Activated T-cell treated with anti-CD3 and anti-CD28 coated beads, Interleukin-2, amount 50 U/mL, for 48 hours (primary cell): ENCODE measurements around the gene C1orf146.
"Not testable (repeated sequence)": the region's sequence is repeated elsewhere in the genome, so short reads cannot be mapped to it uniquely, and the experiment has no call there.

ENCODE experiments used
- DNase-seq, 2 experiments: peaks; one replicate each; pipeline ENCODE4 v3.0.0-alpha.2; 2020

Gene C1orf146

GRCh38 chr1:92276082-92276481 is 58.4 kb downstream of the C1orf146 start:
- no peak for DNase-seq

- no peak for DNase-seq
Observed at GRCh38 chr1:92277105-92277723, 59.5 kb downstream of the C1orf146 start.

- not testable (repeated sequence) for DNase-seq
Observed at GRCh38 chr1:92279781-92280180, 62.1 kb downstream of the C1orf146 start.

DNA sequence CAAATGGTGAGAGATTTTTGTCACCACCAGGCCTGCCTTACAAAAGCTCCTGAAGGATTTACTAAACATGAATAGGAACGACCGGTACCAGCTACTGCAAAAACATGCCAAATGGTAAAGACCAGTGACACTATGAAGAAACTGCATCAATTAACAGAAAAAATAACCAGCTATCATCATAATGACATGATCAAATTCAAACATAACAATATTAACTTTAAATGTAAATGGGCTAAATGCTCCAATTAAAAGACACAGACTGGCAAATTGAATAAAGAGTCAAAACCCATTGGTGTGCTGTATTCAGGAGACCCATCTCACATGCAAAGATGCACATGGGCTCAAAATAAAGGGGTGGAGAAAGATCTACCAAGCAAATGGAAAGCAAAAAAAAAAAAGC is 63.7 kb downstream of the C1orf146 start:
- DNase-seq = not testable (repeated sequence)

GRCh38 chr1:92291372-92291999 is 73.8 kb downstream of the C1orf146 start:
- no peak for DNase-seq
